ENCODE results near the gene FNDC3B.

DNA sequence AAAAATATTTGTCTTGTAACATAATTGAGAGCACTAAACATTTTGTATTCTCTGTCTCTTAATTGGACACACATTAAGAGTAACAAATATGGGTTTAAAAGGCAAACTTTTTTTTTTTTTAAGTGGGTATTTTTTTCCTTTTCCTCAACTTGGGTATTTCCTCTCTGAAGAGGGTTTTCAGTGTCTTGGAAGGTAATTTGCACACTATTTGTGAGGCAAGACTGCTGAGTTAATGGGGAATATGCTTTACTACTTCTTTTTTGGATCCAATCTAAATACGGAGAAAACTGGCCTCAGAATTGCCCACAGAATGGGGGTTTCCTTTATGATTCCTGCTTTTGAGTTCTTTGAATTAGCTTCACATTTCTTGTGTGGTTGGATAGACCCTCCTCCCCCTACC is 105.2 kb downstream of the FNDC3B start:
- no peak for TF ChIP-seq EZH2 (IDR thresholded peaks at IDR 0.05; ENCODE audit: borderline replicate concordance, low read depth, low read length)
- TF ChIP-seq JUND (IDR thresholded peaks at IDR 0.05; ENCODE audit: borderline replicate concordance, low read depth, low read length), result no peak
- no peak for TF ChIP-seq JUND (tag; IDR thresholded peaks at IDR 0.05; ENCODE audit: borderline replicate concordance, low read depth, low read length)
- TF ChIP-seq, protein P1, sequence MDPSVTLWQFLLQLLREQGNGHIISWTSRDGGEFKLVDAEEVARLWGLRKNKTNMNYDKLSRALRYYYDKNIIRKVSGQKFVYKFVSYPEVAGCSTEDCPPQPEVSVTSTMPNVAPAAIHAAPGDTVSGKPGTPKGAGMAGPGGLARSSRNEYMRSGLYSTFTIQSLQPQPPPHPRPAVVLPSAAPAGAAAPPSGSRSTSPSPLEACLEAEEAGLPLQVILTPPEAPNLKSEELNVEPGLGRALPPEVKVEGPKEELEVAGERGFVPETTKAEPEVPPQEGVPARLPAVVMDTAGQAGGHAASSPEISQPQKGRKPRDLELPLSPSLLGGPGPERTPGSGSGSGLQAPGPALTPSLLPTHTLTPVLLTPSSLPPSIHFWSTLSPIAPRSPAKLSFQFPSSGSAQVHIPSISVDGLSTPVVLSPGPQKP (CRISPR knock-in tag; IDR thresholded peaks at IDR 0.05), result no peak
- TF ChIP-seq EP300 (IDR thresholded peaks at IDR 0.05; ENCODE audit: low read length), result no peak
- TF ChIP-seq, protein P2, sequence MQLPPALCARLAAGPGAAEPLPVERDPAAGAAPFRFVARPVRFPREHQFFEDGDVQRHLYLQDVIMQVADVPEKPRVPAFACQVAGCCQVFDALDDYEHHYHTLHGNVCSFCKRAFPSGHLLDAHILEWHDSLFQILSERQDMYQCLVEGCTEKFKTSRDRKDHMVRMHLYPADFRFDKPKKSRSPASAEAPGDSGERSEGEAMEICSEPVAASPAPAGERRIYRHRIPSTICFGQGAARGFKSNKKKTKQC (CRISPR knock-in tag; IDR thresholded peaks at IDR 0.05), result no peak
- TF ChIP-seq, protein P3, sequence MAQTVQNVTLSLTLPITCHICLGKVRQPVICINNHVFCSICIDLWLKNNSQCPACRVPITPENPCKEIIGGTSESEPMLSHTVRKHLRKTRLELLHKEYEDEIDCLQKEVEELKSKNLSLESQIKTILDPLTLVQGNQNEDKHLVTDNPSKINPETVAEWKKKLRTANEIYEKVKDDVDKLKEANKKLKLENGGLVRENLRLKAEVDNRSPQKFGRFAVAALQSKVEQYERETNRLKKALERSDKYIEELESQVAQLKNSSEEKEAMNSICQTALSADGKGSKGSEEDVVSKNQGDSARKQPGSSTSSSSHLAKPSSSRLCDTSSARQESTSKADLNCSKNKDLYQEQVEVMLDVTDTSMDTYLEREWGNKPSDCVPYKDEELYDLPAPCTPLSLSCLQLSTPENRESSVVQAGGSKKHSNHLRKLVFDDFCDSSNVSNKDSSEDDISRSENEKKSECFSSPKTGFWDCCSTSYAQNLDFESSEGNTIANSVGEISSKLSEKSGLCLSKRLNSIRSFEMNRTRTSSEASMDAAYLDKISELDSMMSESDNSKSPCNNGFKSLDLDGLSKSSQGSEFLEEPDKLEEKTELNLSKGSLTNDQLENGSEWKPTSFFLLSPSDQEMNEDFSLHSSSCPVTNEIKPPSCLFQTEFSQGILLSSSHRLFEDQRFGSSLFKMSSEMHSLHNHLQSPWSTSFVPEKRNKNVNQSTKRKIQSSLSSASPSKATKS (CRISPR knock-in tag; IDR thresholded peaks at IDR 0.05), result no peak
- TF ChIP-seq, protein P4, sequence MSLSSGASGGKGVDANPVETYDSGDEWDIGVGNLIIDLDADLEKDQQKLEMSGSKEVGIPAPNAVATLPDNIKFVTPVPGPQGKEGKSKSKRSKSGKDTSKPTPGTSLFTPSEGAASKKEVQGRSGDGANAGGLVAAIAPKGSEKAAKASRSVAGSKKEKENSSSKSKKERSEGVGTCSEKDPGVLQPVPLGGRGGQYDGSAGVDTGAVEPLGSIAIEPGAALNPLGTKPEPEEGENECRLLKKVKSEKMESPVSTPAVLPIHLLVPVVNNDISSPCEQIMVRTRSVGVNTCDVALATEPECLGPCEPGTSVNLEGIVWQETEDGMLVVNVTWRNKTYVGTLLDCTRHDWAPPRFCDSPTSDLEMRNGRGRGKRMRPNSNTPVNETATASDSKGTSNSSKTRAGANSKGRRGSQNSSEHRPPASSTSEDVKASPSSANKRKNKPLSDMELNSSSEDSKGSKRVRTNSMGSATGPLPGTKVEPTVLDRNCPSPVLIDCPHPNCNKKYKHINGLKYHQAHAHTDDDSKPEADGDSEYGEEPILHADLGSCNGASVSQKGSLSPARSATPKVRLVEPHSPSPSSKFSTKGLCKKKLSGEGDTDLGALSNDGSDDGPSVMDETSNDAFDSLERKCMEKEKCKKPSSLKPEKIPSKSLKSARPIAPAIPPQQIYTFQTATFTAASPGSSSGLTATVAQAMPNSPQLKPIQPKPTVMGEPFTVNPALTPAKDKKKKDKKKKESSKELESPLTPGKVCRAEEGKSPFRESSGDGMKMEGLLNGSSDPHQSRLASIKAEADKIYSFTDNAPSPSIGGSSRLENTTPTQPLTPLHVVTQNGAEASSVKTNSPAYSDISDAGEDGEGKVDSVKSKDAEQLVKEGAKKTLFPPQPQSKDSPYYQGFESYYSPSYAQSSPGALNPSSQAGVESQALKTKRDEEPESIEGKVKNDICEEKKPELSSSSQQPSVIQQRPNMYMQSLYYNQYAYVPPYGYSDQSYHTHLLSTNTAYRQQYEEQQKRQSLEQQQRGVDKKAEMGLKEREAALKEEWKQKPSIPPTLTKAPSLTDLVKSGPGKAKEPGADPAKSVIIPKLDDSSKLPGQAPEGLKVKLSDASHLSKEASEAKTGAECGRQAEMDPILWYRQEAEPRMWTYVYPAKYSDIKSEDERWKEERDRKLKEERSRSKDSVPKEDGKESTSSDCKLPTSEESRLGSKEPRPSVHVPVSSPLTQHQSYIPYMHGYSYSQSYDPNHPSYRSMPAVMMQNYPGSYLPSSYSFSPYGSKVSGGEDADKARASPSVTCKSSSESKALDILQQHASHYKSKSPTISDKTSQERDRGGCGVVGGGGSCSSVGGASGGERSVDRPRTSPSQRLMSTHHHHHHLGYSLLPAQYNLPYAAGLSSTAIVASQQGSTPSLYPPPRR (CRISPR knock-in tag; IDR thresholded peaks at IDR 0.05; ENCODE audit: borderline replicate concordance), result no peak
- TF ChIP-seq, protein P5, sequence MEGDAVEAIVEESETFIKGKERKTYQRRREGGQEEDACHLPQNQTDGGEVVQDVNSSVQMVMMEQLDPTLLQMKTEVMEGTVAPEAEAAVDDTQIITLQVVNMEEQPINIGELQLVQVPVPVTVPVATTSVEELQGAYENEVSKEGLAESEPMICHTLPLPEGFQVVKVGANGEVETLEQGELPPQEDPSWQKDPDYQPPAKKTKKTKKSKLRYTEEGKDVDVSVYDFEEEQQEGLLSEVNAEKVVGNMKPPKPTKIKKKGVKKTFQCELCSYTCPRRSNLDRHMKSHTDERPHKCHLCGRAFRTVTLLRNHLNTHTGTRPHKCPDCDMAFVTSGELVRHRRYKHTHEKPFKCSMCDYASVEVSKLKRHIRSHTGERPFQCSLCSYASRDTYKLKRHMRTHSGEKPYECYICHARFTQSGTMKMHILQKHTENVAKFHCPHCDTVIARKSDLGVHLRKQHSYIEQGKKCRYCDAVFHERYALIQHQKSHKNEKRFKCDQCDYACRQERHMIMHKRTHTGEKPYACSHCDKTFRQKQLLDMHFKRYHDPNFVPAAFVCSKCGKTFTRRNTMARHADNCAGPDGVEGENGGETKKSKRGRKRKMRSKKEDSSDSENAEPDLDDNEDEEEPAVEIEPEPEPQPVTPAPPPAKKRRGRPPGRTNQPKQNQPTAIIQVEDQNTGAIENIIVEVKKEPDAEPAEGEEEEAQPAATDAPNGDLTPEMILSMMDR (IDR thresholded peaks at IDR 0.05 in 2 of 3, conservative IDR thresholded peaks at IDR 0.05 in 1 of 3; ENCODE audit: insufficient read depth in 2 of 3, low read depth in 1 of 3, low read length in 3 of 3), result no peak
- TF ChIP-seq ZNF507 (tag; conservative IDR thresholded peaks at IDR 0.05), result no peak
- no peak for TF ChIP-seq PML (IDR thresholded peaks at IDR 0.05; ENCODE audit: low read length)
- TF ChIP-seq ZNF121 (CRISPR knock-in tag; conservative IDR thresholded peaks at IDR 0.05), result no peak
- TF ChIP-seq CSDE1 (IDR thresholded peaks at IDR 0.05), result no peak
